Cortex of kidney (tissue), 1 donor: Measurements from ENCODE around the gene SORCS3.

Source experiments
- DNase-seq: peaks from one replicate; lab custom pipeline; 2025; lab: John Stamatoyannopoulos, UW

Gene SORCS3

DNA sequence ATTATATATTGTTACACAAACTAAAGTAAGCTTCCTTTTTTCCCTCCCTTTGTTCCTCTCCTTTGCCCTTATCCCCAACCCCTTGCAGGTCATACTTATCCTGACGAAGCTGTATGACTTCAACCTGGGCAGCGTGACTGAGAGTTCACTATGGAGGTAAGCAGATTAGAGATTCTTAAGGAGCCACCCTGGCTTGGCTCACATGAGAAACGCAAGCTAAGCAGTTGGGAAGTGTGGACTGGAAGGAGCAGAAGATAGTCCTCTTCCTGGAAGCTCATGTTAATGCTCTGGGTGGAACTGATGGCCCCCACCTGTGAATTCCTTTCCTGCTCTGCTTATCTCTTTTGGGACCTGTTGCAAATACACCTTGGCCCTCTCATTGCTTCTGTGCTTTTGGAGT lies 201.6 kb downstream of the SORCS3 start:
- DNase-seq = no peak

GRCh38 chr10:104844073-104844472 lies 203.0 kb downstream of the SORCS3 start:
- no peak for DNase-seq

- DNase-seq = no peak
Measured at GRCh38 chr10:104850023-104850422, 208.9 kb downstream of the SORCS3 start.

DNA sequence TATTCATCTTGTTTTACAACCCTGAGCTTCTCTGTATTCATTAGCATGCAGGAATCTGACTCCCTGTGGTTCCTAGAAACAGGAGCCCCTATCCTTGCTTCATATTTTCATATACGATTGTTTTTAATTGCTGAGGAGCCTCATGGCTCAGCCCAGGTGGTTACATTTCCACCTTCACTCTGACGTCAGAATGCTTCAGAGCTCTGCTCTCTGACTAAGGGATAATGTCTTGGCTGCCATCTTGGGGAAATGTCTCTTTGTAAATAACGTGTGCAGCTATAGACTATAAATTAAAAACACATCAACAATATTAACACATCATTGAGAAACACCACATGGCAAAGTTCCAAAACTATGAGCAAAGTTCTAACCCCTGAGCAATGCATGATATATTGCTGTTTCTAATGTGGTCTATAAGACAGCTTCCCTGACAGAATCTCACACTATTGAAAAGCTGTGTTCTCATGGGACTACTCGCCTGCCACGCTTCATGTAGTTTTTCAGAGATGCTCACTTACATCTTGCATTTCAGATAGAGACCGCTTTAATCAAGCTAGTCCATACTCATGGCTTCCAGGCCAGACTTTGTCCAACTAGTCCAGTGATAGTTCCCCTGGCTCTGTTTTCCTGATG lies 227.0 kb downstream of the SORCS3 start:
- DNase-seq = no peak

GRCh38 chr10:104872691-104873090 lies 231.6 kb downstream of the SORCS3 start:
- no peak for DNase-seq

DNA sequence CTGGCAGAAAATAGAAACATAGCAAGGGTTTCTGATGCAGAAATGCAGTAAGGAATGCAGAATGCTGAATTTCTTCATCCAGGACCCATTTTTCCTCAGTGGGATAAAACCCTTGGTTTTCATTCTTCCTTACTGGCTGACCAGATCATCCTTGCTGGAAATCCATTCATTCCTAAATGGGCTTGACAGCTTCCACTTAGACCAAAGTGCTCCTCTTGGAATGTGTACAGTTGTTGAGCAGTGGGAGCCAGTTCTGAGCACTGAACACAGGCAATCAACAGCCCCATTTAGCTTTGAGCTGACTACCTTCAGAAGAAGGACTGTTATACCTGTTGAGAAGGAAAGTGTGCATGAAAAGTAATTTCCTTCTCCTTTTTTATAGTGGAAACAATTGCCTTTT lies 232.1 kb downstream of the SORCS3 start:
- DNase-seq = no peak

DNA sequence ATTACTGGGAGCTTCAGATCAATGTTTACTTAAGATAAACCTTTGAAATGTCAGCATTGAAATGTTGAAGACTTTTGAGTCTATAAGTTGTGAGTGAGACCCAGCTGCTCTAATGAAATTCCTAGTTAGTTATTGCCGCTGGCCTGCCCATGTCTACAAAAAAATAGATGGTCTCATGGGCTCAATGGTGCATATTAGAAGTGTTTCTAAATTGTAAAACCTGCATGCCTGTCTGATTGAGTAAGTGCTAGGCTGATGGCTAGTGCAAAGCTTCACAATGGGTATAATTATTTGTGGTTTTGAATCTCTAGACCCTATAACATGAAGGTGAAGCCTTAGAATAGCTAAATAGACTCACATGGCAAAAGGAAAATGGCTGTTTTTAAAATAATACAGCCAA lies 234.5 kb downstream of the SORCS3 start:
- DNase-seq = no peak

DNA sequence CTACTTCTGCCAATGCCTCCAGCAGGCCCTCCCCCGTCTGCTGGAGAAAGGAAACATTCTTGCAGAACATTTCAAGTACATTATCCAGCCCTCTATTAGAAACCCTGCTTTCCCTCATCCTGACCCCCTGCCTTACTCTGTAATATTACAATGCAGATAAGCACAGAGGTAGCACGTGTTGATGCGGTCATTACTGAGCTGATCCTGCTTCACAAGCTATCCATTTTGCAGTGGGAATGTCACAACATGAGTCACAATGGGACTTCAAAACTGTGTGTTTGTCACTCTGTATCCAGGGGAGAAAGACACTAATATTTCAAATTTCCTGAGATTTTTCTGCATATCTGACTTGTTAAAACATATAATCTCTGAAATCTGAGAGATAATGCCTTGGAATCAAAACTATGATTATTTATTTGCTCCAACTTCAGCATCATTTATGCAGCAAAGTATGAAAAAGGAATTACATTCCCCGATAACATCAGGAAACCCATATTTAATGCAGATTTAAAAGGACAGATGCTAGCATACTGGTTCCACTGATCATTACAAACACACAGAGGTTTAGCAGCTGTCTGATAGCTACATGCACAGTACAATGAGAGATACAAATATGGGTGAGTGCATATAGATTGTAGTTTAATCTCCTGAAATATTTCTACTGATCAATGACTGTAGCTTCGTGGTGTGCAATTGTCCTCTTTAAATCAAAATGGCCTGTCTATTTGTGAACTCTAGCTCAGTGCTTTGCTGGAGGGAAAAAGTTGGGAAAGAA lies 239.7 kb downstream of the SORCS3 start:
- DNase-seq = no peak

- DNase-seq = no peak
Measured at GRCh38 chr10:104881740-104882139, 240.7 kb downstream of the SORCS3 start.

GRCh38 chr10:104892879-104893617 lies 252.0 kb downstream of the SORCS3 start:
- DNase-seq = no peak

- no peak for DNase-seq
Measured at GRCh38 chr10:104893701-104894100, 252.6 kb downstream of the SORCS3 start.

- no peak for DNase-seq
Measured at GRCh38 chr10:104894681-104895080, 253.6 kb downstream of the SORCS3 start.

- DNase-seq = no peak
Measured at GRCh38 chr10:104895541-104895940, 254.5 kb downstream of the SORCS3 start.

DNA sequence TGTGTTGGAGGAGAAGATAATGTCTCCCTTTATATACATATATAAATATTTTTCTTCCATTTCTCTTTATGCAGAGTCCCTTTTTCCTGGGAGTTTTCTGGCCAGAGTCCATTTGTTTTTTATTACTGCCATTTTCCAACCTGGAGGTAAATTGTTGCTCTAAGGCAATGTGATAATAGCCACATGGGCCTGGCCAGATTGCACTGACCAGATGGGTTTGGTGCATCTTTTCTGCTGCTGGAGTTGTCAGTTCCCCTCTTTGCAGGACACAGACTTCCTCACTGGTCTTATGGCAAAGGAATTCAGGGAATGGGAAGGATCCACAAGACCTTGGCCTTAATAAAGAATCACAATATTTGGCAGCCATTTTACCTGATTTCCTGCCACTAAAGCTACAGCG lies 254.9 kb downstream of the SORCS3 start:
- DNase-seq = no peak

DNA sequence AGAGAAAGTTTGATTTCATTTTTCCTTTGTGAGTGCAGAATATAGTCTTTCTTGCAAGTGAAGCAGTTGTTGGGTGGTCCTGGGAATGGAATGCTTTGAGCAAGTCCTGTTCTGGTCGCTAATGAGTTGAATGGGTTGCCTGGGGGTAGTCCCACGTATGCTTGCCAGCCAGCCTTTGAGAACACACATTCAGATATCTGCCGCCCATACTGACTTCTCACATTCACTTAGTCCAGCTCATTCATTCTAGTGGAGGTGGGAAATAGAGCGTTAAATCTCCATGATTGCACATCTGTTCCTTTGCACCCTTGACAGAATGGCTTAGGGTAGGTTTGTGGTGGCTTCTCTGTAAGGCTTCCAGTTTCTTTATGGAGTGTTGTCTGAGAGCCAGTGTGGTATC lies 256.6 kb downstream of the SORCS3 start:
- no peak for DNase-seq

DNA sequence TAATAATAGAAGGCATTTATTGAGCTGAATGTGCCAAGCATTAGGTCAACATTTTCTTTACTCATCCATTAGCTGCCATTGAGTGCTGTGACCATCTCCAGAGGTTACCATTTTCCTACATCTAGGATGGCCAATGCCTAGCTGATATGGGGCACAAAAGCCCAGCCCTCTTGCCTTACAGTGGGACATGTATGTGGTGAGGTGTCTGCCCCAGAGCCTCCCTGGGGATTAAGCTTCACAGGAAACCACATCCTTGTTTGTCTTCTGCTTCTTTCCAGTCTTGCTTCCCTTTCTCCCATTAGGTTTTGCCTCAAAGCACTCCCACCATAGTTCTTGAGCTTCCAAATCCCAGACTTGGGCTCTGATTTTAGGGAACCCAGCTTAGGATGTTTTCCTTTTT lies 258.7 kb downstream of the SORCS3 start:
- DNase-seq = no peak

DNA sequence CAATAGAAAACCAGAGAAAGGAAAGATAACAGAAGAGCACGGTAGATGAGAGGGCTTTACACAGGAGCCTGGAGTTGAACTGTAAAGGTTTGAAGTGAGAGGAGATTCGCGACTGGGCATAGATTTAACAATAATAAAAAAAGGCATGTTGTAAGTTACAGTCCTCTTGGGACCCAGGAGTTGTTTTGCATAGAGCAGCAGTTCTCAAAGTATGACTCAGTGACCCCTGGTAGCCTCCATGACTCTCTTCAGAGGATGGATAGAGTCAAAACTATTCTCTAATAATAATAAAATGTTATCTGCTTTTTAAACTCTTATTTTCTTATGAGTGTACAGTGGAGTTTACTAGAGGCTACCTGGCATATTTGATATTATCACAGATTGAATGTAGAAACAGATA lies 262.3 kb downstream of the SORCS3 start:
- DNase-seq = no peak

- no peak for DNase-seq
Measured at GRCh38 chr10:104904753-104905323, 263.7 kb downstream of the SORCS3 start.

DNA sequence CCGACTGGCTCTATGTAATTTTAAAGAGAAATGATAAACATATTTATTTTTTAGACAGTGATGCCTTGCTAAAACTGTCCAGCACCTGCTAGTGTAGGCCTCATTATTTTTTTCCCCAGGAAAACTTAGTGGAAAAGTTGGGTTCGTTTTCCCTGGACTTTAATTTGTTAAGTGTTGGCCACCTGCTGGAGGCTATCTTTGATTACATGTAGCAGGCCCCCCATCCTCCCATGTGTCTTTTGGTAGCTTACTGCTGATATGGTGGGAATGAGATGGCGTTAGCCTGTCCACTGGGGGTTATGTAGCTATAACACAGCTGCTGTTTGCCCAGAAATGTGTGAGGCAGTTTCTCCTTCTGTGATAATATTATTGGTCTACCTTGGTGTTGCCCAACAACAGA lies 265.0 kb downstream of the SORCS3 start:
- no peak for DNase-seq

GRCh38 chr10:104907521-104907920 lies 266.4 kb downstream of the SORCS3 start:
- DNase-seq = no peak

DNA sequence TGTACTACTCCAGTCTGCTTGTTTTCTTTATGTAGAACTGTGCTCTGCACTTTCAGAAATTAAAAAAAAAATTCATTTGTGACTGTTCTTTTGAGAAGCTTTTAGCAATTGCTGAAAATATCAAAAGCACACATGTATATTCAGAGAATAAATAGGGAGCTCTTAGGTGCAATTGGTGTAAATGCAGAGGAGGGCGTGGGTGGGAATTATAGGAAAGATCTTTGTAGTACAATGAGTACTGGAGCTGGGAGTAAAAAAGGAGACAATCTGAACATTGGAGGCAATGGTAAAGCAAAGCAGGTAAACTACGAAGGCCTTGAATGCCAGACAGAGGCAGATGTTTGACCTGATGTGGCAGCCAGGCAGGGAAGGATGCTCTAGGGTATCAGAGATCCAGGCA lies 267.5 kb downstream of the SORCS3 start:
- no peak for DNase-seq

- DNase-seq = no peak
Measured at GRCh38 chr10:104910712-104911111, 269.6 kb downstream of the SORCS3 start.

GRCh38 chr10:104913390-104913789 lies 272.3 kb downstream of the SORCS3 start:
- no peak for DNase-seq
